GM12873 (cell line): ENCODE results near the gene RNU6-9.

Source experiments
- CTCF ChIP-seq: IDR thresholded peaks from 2 replicates; pipeline ENCODE4 v1.5.1; 2012; ENCODE audit warnings: low read depth, mild to moderate bottlenecking, moderate library complexity, low read length, control low read depth; ENCODE audit not compliant: insufficient read depth; ENCODE audit errors: missing control alignments

Gene RNU6-9

GRCh38 chr19:850979-851335 is 42.3 kb upstream of the RNU6-9 start:
- TF ChIP-seq CTCF, result no peak

DNA sequence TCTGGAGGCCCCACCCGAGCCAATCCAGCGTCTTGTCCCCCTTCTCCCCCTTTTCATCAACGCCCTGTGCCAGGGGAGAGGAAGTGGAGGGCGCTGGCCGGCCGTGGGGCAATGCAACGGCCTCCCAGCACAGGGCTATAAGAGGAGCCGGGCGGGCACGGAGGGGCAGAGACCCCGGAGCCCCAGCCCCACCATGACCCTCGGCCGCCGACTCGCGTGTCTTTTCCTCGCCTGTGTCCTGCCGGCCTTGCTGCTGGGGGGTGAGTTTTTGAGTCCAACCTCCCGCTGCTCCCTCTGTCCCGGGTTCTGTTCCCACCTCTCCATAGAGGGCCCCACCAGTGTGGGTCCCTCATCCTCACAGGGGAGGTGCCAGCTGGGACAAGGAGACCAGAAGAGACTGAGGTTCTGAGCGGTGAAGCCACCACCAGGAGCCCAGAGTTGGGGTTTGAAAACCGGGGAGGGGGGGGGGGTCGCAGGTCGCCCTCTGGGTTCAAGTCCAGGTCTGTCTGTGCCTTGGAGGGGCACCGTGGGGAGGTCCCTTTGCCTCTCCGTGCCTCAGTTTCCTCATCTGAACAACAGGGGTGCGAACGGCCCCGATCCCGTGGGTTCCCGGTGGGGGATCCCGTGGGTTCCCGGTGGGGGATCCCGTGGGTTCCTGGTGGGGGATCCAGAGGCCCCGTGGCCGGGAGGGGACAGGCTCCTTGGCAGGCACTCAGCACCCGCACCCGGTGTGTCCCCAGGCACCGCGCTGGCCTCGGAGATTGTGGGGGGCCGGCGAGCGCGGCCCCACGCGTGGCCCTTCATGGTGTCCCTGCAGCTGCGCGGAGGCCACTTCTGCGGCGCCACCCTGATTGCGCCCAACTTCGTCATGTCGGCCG is 40.9 kb upstream of the RNU6-9 start, which contains the start of gene ELANE:
TSS of gene ELANE (plus strand) at position 168 of the 878 bp plus-strand sequence. CDS start at position 194, 26 bp downstream.
- no peak for TF ChIP-seq CTCF

GRCh38 chr19:853014-853585 is 40.2 kb upstream of the RNU6-9 start:
- TF ChIP-seq CTCF, result no peak

- no peak for TF ChIP-seq CTCF
Observed at GRCh38 chr19:854549-854948, 38.7 kb upstream of the RNU6-9 start.

- TF ChIP-seq CTCF, result no peak
Observed at GRCh38 chr19:855142-855541, 38.1 kb upstream of the RNU6-9 start.

GRCh38 chr19:855566-856120 is 37.6 kb upstream of the RNU6-9 start:
- no peak for TF ChIP-seq CTCF

DNA sequence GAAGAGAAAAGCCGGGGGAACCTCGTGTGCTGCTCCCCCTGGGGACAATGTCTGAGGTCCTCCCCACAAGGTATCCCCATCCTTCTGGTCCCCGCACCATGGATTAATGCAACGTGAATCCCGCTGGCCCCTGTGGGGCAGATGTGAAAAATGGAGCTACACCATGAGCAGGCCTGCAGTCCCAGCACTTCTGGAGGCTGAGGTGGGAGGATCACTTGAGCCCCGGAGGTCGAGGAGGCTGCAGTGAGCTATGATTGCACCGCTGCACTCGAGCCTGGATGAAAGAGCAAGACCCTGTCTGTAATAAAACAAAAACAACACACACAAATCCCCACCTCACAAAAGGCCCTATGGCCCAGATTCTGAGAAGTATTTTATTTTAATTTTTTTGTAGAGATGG is 35.0 kb upstream of the RNU6-9 start:
- no peak for TF ChIP-seq CTCF
